GM18498 (cell line): Measurements from ENCODE around the gene YRDC.

Experiments used
- ATAC-seq: cut with Tn5 transposase; IDR thresholded peaks from one replicate; pipeline ENCODE4 v1.9.1; 2021; ENCODE audit warnings: mild to moderate bottlenecking, moderate library complexity; ENCODE audit not compliant: unreplicated experiment

The YRDC gene

GRCh38 chr1:37822906-37823815 is 15.2 kb upstream of the YRDC start:
- ATAC-seq: no peak

DNA sequence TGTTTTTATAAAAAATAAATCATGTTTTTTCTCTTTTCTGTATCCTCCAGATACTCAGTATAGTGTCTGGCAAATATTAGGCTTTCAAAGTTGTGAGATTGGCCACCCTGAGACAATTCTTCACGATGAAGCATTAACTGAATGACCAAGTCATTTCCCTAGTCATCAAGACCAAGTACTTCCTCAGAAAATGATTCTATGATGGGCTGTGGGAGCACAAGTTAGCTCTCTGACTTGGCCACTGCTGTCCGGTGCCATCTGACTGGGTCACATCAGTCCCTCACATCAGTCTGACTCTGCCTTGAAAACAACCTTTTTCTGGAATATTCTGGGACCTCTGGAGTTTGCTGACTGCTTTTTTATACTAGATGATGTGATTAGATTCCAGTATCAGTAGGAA is 13.5 kb upstream of the YRDC start:
- no peak for ATAC-seq

DNA sequence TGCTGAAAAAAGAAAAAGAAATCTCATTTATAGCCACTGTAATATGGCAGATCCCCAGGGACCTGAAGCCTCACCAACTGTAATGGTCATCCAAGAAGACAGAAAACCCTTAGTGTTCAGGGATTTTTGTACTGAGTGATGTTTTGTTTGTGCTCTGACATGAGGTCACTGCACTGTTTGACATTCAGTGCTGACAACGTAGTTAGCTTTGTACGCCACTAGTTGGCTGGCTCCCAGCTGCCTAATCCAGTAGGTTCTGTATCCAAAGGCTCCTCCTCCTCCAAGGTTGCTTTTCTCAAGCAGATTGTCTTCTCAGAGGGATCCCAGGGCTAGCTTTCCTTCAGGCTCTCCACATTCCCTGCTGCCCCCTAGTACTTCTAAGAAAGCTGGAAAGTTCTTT is 9.5 kb upstream of the YRDC start:
- ATAC-seq: no peak

DNA sequence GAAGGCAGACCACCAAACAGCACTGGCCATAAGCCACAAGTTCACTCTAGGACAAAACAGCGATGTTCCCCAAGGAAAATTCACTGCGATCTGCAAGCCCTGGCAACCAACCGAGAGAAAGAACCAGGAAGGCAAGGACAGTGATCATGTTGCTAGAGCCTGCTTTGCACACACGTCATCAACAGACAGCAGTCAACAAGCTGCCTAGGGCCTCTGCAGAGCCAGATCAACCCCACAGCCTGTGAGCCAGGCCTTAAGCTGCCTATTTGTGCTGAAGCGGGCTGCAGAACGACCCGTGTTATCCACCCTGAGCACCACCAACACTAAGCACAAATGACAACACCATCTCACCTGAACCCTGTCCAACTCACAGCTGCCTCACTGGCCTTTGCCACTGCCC is 6.2 kb upstream of the YRDC start:
- no peak for ATAC-seq

GRCh38 chr1:37813529-37814145 is 5.6 kb upstream of the YRDC start:
- no peak for ATAC-seq

DNA sequence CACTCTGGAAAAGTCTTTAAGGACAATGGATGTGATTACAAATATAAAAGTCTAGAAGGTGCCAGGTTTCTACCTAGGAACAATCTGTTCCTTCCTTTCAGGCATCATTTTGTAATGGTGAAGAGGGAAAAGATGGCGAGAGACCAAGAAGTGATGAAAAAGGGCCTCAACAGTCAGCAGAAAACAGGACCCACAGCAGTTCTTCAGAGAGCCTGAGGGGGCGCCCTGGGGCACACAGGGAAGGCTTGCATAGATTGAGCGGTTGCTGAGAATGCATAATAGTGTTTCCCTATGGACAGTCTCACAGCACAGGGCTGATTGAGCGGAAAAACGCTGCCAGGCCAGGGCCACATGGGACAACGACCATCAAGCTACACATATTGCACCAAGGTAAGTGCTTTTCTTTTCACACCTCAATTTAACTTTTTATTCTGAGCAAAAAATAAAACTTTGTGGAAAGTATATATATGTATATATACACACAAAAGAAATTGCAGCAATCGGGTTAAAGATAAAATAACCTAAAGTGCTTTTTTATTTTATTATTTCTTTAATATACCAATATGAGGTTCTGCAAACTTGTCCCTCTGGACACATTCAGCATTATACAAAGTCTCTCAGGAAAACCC is 3.1 kb upstream of the YRDC start:
- no peak for ATAC-seq

DNA sequence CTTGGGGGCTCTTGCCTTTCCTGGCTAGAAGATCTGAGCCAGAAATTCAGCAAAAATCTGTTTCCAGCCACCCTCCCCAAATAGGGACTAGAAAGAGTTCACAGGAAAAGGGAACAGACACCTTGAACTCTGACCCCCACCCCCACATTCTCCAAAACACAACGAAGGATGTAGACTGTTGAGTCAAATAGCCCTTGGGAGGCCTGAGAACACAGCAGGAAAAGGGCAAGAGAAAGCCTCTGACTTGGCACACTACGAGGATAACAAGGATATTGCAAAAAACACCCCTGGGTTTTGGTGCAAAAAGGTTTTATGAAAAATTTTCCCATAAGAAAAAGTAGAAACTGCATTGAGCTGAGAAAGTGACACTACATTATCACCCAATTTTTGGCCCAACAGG is 1.9 kb upstream of the YRDC start:
- no peak for ATAC-seq

- ATAC-seq: peak; percentile 47
These were observed 636 bp upstream of the YRDC start for GRCh38 chr1:37808369-37809319.

DNA sequence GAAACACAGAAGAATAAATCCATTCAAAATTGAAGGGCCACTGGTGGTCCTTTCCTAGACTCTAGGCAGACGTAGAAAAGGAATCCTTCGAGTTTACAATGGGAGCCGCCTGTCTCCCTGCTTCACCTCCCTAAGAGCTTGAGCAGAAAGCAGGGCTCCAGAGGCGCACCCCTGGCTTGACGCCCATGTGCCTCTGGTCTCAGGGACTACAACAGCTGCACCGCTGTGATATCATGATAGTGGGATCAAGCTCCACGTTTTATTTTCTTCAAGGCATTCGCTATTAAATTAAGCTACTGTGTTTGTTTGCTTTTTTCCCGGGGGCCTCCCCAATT is 821 bp downstream of the YRDC start:
- ATAC-seq: no peak

DNA sequence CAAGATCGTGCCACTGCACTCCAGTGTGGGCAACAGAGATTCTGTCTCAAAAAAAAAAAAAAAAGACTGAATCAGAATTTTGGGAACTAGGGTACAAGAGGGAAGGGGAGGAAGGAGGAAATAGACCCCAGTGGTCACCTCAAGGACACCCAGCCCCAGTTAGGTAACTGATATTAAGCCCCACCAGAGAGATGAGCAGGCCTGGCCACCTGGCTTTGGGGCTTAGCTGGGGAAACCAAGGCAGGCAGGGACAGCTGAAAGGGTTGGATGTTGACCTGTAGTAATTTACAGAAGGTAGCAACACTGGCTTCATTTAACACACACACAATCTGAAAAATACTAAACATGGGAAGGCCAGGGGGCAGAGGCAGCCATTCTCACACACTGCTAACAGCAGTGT is 5.6 kb downstream of the YRDC start:
- ATAC-seq: no peak

GRCh38 chr1:37797750-37798345 is 10.2 kb downstream of the YRDC start:
- ATAC-seq: no peak

DNA sequence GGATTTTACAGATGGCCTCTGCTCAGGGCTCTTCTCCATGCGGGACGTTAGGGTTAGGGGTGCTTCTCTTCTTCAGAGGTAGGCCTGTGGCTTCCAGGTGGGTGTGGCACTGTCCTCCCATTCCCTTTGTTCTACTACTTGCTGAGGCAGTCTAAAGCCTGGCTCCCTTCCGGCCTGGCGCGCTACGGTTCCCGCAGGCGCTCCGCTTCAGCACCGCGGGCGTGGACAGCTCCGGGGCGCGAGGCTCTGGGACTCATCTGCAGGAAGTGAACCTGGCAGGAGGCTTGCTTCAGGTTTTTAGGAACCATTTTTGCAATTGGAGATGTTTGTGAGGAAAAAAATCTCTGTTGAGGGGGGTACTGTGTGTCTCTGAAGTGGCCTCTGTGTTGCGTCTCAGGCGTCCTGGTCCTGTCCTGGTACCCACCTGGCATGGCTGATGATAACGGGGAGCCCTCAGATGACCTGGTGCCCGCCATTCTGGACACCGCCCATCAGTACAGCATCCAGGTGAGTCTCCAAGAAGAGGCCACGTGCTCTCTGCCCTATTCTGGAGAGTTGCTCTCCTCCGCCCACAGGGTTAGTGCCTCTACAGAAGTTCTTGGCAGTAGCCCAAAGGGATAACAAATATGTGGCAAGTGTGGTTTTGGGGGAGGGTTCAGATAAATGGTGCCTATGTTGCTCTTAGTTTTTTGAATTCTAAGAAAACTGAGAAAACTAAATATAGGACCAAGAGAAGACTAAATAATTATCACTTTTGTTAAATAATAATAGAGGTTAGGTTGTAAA is 12.5 kb downstream of the YRDC start:
- ATAC-seq: no peak

GRCh38 chr1:37794372-37795339 is 13.4 kb downstream of the YRDC start:
- ATAC-seq: no peak

- peak; percentile 74 for ATAC-seq
These were observed 14.1 kb downstream of the YRDC start, which contains the start of gene MANEAL for GRCh38 chr1:37793773-37794371. MANEAL (plus strand) TSS chr1:37793847; CDS start chr1:37794183, 336 bp downstream.

- no peak for ATAC-seq
These were observed 14.9 kb downstream of the YRDC start for GRCh38 chr1:37792943-37793686.

GRCh38 chr1:37782491-37782890 is 25.5 kb downstream of the YRDC start:
- ATAC-seq: no peak

DNA sequence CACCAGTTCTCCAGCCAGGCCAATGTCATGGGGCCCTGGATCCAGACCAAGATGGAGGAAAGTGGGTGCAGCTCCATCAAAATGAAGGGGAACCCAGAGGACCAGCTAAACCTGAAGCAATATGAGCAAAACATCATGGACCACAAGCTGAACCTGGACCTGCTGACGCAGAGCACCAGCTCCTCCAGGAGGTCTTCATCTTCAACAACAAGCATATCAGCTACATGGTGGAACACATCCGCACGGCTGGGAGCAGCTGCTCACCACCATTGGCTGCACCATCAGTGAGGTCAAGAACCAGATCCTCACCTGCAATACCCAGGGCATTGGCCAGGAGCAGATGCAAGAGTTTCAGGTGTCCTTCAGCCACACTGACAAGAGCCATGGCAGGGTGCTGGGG is 29.4 kb downstream of the YRDC start:
- no peak for ATAC-seq
